ENCODE results near the gene OPN3.
"Not testable (repeated sequence)": the region's sequence is repeated elsewhere in the genome, so short reads cannot be mapped to it uniquely, and the experiment has no call there.

OPN3 gene

GRCh38 chr1:241640149-241640866 lies at the start of gene OPN3, which contains the start of gene CHML:
OPN3 (minus strand) TSS chr1:241640369; CDS start chr1:241640254, 115 bp downstream.
CHML (minus strand) TSS chr1:241640369; CDS start chr1:241635766, 4,603 bp downstream.
- Histone ChIP-seq H3K9ac (ENCODE audit: low read length) (peak within 1 kb of the TSS; percentile 98), H3K4me1 (ENCODE audit: control insufficient read depth, insufficient read depth, low read length) (peaks cover 15% of the 10 kb centered on the region), H3K27me3 (ENCODE audit: control insufficient read depth, insufficient read depth, low read length) (no peaks in the 10 kb centered on the region), H3K27ac (ENCODE audit: low read depth, low read length) (peak within 1 kb of the TSS; percentile 32; the same call in 1 of the 2 replicates), H3K36me3 (ENCODE audit: control insufficient read depth, insufficient read depth, low read length) (peaks cover 20% of the 10 kb centered on the region), H3K9me3 (ENCODE audit: control insufficient read depth, insufficient read depth, low read depth, low read length) (peaks cover 14% of the 10 kb centered on the region), H3K4me3 (ENCODE audit: low read depth, low read length) (peak within 1 kb of the TSS; percentile 95)

GRCh38 chr1:241688940-241689368 lies 48.8 kb upstream of the OPN3 start:
- no peak overlapping the region; the same call in 1 of the 2 replicates for H3K27ac ChIP-seq (ENCODE audit: low read depth, low read length)
- peaks cover 8% of the 10 kb centered on the region; the same call in 1 of the 2 replicates for H3K4me1 ChIP-seq (ENCODE audit: control insufficient read depth, insufficient read depth, low read length)
- H3K36me3 ChIP-seq (ENCODE audit: control insufficient read depth, insufficient read depth, low read length), result no peaks in the 10 kb centered on the region
- no peaks in the 10 kb centered on the region for H3K9me3 ChIP-seq (ENCODE audit: control insufficient read depth, insufficient read depth, low read depth, low read length)
- no peak overlapping the region for H3K9ac ChIP-seq (ENCODE audit: low read length)
- no peaks in the 10 kb centered on the region for H3K27me3 ChIP-seq (ENCODE audit: control insufficient read depth, insufficient read depth, low read length)
- no peak overlapping the region for H3K4me3 ChIP-seq (ENCODE audit: low read depth, low read length)

GRCh38 chr1:241684108-241684507 lies 43.9 kb upstream of the OPN3 start:
- Histone ChIP-seq H3K9ac (ENCODE audit: low read length) (no peak overlapping the region), H3K27ac (ENCODE audit: low read depth, low read length) (no peak overlapping the region), H3K36me3 (ENCODE audit: control insufficient read depth, insufficient read depth, low read length) (no peaks in the 10 kb centered on the region), H3K4me3 (ENCODE audit: low read depth, low read length) (no peak overlapping the region), H3K27me3 (ENCODE audit: control insufficient read depth, insufficient read depth, low read length) (no peaks in the 10 kb centered on the region), H3K9me3 (ENCODE audit: control insufficient read depth, insufficient read depth, low read depth, low read length) (no peaks in the 10 kb centered on the region), H3K4me1 (ENCODE audit: control insufficient read depth, insufficient read depth, low read length) (peaks cover 4% of the 10 kb centered on the region; the same call in 1 of the 2 replicates)

- no peaks in the 10 kb centered on the region for H3K27me3 ChIP-seq (ENCODE audit: control insufficient read depth, insufficient read depth, low read length)
- H3K4me1 ChIP-seq (ENCODE audit: control insufficient read depth, insufficient read depth, low read length), result no peaks in the 10 kb centered on the region
- no peak overlapping the region for H3K27ac ChIP-seq (ENCODE audit: low read depth, low read length)
- H3K9me3 ChIP-seq (ENCODE audit: control insufficient read depth, insufficient read depth, low read depth, low read length), result no peaks in the 10 kb centered on the region
- no peak overlapping the region for H3K4me3 ChIP-seq (ENCODE audit: low read depth, low read length)
- H3K36me3 ChIP-seq (ENCODE audit: control insufficient read depth, insufficient read depth, low read length), result no peaks in the 10 kb centered on the region
- no peak overlapping the region for H3K9ac ChIP-seq (ENCODE audit: low read length)
Measured at GRCh38 chr1:241682921-241683320, 42.8 kb upstream of the OPN3 start.

GRCh38 chr1:241681861-241682448 lies 41.8 kb upstream of the OPN3 start:
- not testable (repeated sequence) for H3K9me3 ChIP-seq (ENCODE audit: control insufficient read depth, insufficient read depth, low read depth, low read length); H3K36me3 ChIP-seq (ENCODE audit: control insufficient read depth, insufficient read depth, low read length); H3K4me3 ChIP-seq (ENCODE audit: low read depth, low read length); H3K27ac ChIP-seq (ENCODE audit: low read depth, low read length); H3K9ac ChIP-seq (ENCODE audit: low read length); H3K4me1 ChIP-seq (ENCODE audit: control insufficient read depth, insufficient read depth, low read length); H3K27me3 ChIP-seq (ENCODE audit: control insufficient read depth, insufficient read depth, low read length)

GRCh38 chr1:241679961-241680360 lies 39.8 kb upstream of the OPN3 start:
- Histone ChIP-seq H3K9ac (ENCODE audit: low read length) (no peak overlapping the region), H3K4me1 (ENCODE audit: control insufficient read depth, insufficient read depth, low read length) (no peaks in the 10 kb centered on the region), H3K4me3 (ENCODE audit: low read depth, low read length) (no peak overlapping the region), H3K27ac (ENCODE audit: low read depth, low read length) (no peak overlapping the region), H3K27me3 (ENCODE audit: control insufficient read depth, insufficient read depth, low read length) (no peaks in the 10 kb centered on the region), H3K9me3 (ENCODE audit: control insufficient read depth, insufficient read depth, low read depth, low read length) (no peaks in the 10 kb centered on the region), H3K36me3 (ENCODE audit: control insufficient read depth, insufficient read depth, low read length) (no peaks in the 10 kb centered on the region)

GRCh38 chr1:241679404-241679803 lies 39.2 kb upstream of the OPN3 start:
- no peak overlapping the region for H3K4me3 ChIP-seq (ENCODE audit: low read depth, low read length)
- H3K4me1 ChIP-seq (ENCODE audit: control insufficient read depth, insufficient read depth, low read length), result no peaks in the 10 kb centered on the region
- no peaks in the 10 kb centered on the region for H3K9me3 ChIP-seq (ENCODE audit: control insufficient read depth, insufficient read depth, low read depth, low read length)
- no peak overlapping the region for H3K27ac ChIP-seq (ENCODE audit: low read depth, low read length)
- H3K27me3 ChIP-seq (ENCODE audit: control insufficient read depth, insufficient read depth, low read length), result no peaks in the 10 kb centered on the region
- H3K36me3 ChIP-seq (ENCODE audit: control insufficient read depth, insufficient read depth, low read length), result no peaks in the 10 kb centered on the region
- no peak overlapping the region for H3K9ac ChIP-seq (ENCODE audit: low read length)

GRCh38 chr1:241678536-241678935 lies 38.4 kb upstream of the OPN3 start:
- Histone ChIP-seq H3K27me3 (ENCODE audit: control insufficient read depth, insufficient read depth, low read length) (no peaks in the 10 kb centered on the region), H3K4me1 (ENCODE audit: control insufficient read depth, insufficient read depth, low read length) (no peaks in the 10 kb centered on the region), H3K9me3 (ENCODE audit: control insufficient read depth, insufficient read depth, low read depth, low read length) (no peaks in the 10 kb centered on the region), H3K4me3 (ENCODE audit: low read depth, low read length) (no peak overlapping the region), H3K27ac (ENCODE audit: low read depth, low read length) (no peak overlapping the region), H3K9ac (ENCODE audit: low read length) (no peak overlapping the region), H3K36me3 (ENCODE audit: control insufficient read depth, insufficient read depth, low read length) (no peaks in the 10 kb centered on the region)

- Histone ChIP-seq H3K27ac (ENCODE audit: low read depth, low read length) (no peak overlapping the region), H3K4me3 (ENCODE audit: low read depth, low read length) (no peak overlapping the region), H3K9ac (ENCODE audit: low read length) (no peak overlapping the region)
Measured at GRCh38 chr1:241677201-241677600, 37.0 kb upstream of the OPN3 start.

GRCh38 chr1:241675983-241676382 lies 35.8 kb upstream of the OPN3 start:
- Histone ChIP-seq H3K27ac (ENCODE audit: low read depth, low read length) (no peak overlapping the region), H3K27me3 (ENCODE audit: control insufficient read depth, insufficient read depth, low read length) (no peaks in the 10 kb centered on the region)

More at GRCh38 chr1:241677201-241677600, 37.0 kb upstream of the OPN3 start:
- no peaks in the 10 kb centered on the region for H3K4me1 ChIP-seq (ENCODE audit: control insufficient read depth, insufficient read depth, low read length)
- H3K36me3 ChIP-seq (ENCODE audit: control insufficient read depth, insufficient read depth, low read length), result no peaks in the 10 kb centered on the region
- H3K9me3 ChIP-seq (ENCODE audit: control insufficient read depth, insufficient read depth, low read depth, low read length), result no peaks in the 10 kb centered on the region
- H3K27me3 ChIP-seq (ENCODE audit: control insufficient read depth, insufficient read depth, low read length), result no peaks in the 10 kb centered on the region

GRCh38 chr1:241674805-241675384 lies 34.7 kb upstream of the OPN3 start:
- no peaks in the 10 kb centered on the region for H3K4me1 ChIP-seq (ENCODE audit: control insufficient read depth, insufficient read depth, low read length)
- no peaks in the 10 kb centered on the region for H3K9me3 ChIP-seq (ENCODE audit: control insufficient read depth, insufficient read depth, low read depth, low read length)
- H3K4me3 ChIP-seq (ENCODE audit: low read depth, low read length), result no peak overlapping the region

More at GRCh38 chr1:241675983-241676382, 35.8 kb upstream of the OPN3 start:
- Histone ChIP-seq H3K36me3 (ENCODE audit: control insufficient read depth, insufficient read depth, low read length) (no peaks in the 10 kb centered on the region), H3K4me3 (ENCODE audit: low read depth, low read length) (no peak overlapping the region), H3K9ac (ENCODE audit: low read length) (no peak overlapping the region), H3K9me3 (ENCODE audit: control insufficient read depth, insufficient read depth, low read depth, low read length) (no peaks in the 10 kb centered on the region), H3K4me1 (ENCODE audit: control insufficient read depth, insufficient read depth, low read length) (no peaks in the 10 kb centered on the region)

More at GRCh38 chr1:241674805-241675384, 34.7 kb upstream of the OPN3 start:
- H3K9ac ChIP-seq (ENCODE audit: low read length), result no peak overlapping the region
- H3K36me3 ChIP-seq (ENCODE audit: control insufficient read depth, insufficient read depth, low read length), result no peaks in the 10 kb centered on the region
- H3K27me3 ChIP-seq (ENCODE audit: control insufficient read depth, insufficient read depth, low read length), result no peaks in the 10 kb centered on the region
- H3K27ac ChIP-seq (ENCODE audit: low read depth, low read length), result no peak overlapping the region
